GM10266 (cell line): ENCODE data around the gene TMEM223.
"Not testable (repeated sequence)": the region's sequence is repeated elsewhere in the genome, so short reads cannot be mapped to it uniquely, and the experiment has no call there.

Experiments
- DNase-seq: peaks from one replicate; pipeline ENCODE4 v3.0.0; 2012; ENCODE audit errors: extremely low spot score
- CTCF ChIP-seq: IDR thresholded peaks from 2 replicates; pipeline ENCODE4 v1.5.1; 2012; ENCODE audit warnings: mild to moderate bottlenecking, low read depth; ENCODE audit not compliant: control insufficient read depth, insufficient read depth; ENCODE audit errors: missing control alignments

Gene TMEM223

GRCh38 chr11:62752177-62752785 lies 39.5 kb downstream of the TMEM223 start:
- DNase-seq: no peak
- TF ChIP-seq CTCF: no peak

- not testable (repeated sequence) for DNase-seq
Measured at GRCh38 chr11:62749931-62750330, 41.9 kb downstream of the TMEM223 start.

GRCh38 chr11:62747475-62748160 lies 44.2 kb downstream of the TMEM223 start:
- no peak for TF ChIP-seq CTCF
- no peak for DNase-seq
